Heart right ventricle (tissue), 16 donors: ENCODE measurements around the gene FAM83E. TPM values are rescaled to one million over a fixed set of nuclear protein-coding genes. Genes with fewer than 3 reads are reported as not detected.

Source experiments
- ATAC-seq, 8 donors: fragments of 200-7000 bp; cut with Tn5 transposase; one replicate each; pipeline ENCODE4 v1.9.1; 2020; ENCODE audit warnings: mild to moderate bottlenecking in 8 of 8, moderate library complexity in 8 of 8, moderate number of reproducible peaks in 1 of 8
- DNase-seq, 2 donors: peaks; one replicate each; pipeline ENCODE4 v3.0.0-alpha.2; 2020
- H3K27ac ChIP-seq, 10 donors: fragments of 200-600 bp; sonication (generic) in 2 of 10; one replicate each; pipeline versions ENCODE4 v1.5.0 to v1.8.0; 2020 to 2022; ENCODE audit warnings: mild to moderate bottlenecking in 3 of 10
- H3K27me3 ChIP-seq, 7 donors: fragments of 200-600 bp; one replicate each; pipeline ENCODE4 v1.8.0; 2021 to 2022; ENCODE audit warnings: mild to moderate bottlenecking in 2 of 7
- H3K36me3 ChIP-seq, 9 donors: fragments of 200-600 bp; sonication (generic) in 1 of 9; one replicate each; pipeline versions ENCODE4 v1.5.0 to v1.8.0; 2020 to 2022; ENCODE audit warnings: mild to moderate bottlenecking in 2 of 9
- H3K4me1 ChIP-seq, 9 donors: fragments of 200-600 bp; sonication (generic) in 1 of 9; one replicate each; pipeline versions ENCODE4 v1.5.0 to v1.8.0; 2020 to 2022; ENCODE audit warnings: mild to moderate bottlenecking in 4 of 9
- H3K4me3 ChIP-seq, 10 donors: fragments of 200-600 bp; sonication (generic) in 2 of 10; one replicate each; pipeline versions ENCODE4 v1.5.0 to v1.8.0; 2020 to 2022; ENCODE audit warnings: mild to moderate bottlenecking in 7 of 10, moderate library complexity in 2 of 10
- H3K9me3 ChIP-seq, 11 donors: fragments of 200-600 bp in 10 of 11; sonication (generic) in 2 of 11; one replicate each; pipeline versions ENCODE4 v1.5.0 to v1.8.0; 2013 to 2022; ENCODE audit warnings: mild to moderate bottlenecking in 2 of 11, control low read depth in 1 of 11, moderate library complexity in 1 of 11
- CTCF ChIP-seq, 9 donors: fragments of 200-600 bp; sonication (generic) in 2 of 9; IDR thresholded peaks; one replicate each; pipeline versions ENCODE4 v1.5.0 to v1.8.0; 2021 to 2022; ENCODE audit warnings: antibody characterized with exemption in 9 of 9, mild to moderate bottlenecking in 5 of 9, moderate library complexity in 1 of 9
- WGBS, 2 donors: extraction: QIAGEN DNeasy Blood & Tissue Kit; methylation state at CpG; one replicate each; pipeline ENCODE4 v1.1.7; 2013; ENCODE audit warnings: inconsistent platforms in 1 of 2; 5-methylcytosine and 5-hydroxymethylcytosine counted together
- intact Hi-C, 10 donors: fragments of 100-400 bp; cut with DNase I; formaldehyde crosslinking; loops; one replicate each; pipeline versions ENCODE4 v1.11.1 to v1.14.2; 2022
- polyA plus RNA-seq, 2 donors: library from polyadenylated mRNA; stranded (reverse); fragments of 200-250 nt; gene quantifications; one replicate each; pipeline ENCODE4 v1.2.3, GENCODE V29; 2013
- total RNA-seq, 10 donors: library from RNA; stranded (reverse); fragmentation: NEBNext Ultra II Directional in 3 of 10; extraction: Animal tissue kit (Norgen Biotek cat#: 25700) in 3 of 10; gene quantifications; one replicate each; pipeline versions ENCODE4 v1.2.1 to v1.2.4, GENCODE V29; 2021 to 2023
- donor health status: Arrhythmogenic right ventricular cardiomyopathy.
- donor health status: ischemic (EF 13 %, LVEDD 7.1; RV severe dilation, severe dysfunction).
- donor health status: healthy with polysubstance abuse.
- donor health status: DM: no; HTN: yes; CAD: no.
- donor health status: DM: no; HTN: no; CAD: no.
- donor health status: ischemic (EF 25% LVEDD 6.9; RV normal size, moderate dysfunction).
- donor health status: ischemic (EF 25% LVEDD 5.7; RV mildly dilated, moderate dysfunction).
- donor health status: healthy.
- donor health status: DM: yes; HTN: yes; CAD: no.
- donor health status: Ischemic cardiomyopathy.
- donor health status: ischemic (EF 35%, LVEDD 5.7; RV mildly dilated, moderate dysfunction).
- donor health status: nonischemic (EF 11% LVEDD 7.7; RV severe dilation, severe dysfunction).
- donor health status: DM: yes; HTN: yes; CAD: no.
- donor health status: PGD.
- donor health status: ischemic (EF 29% LVEDD 5.4; RV normal size, mild dysfunction).
- donor health status: nonischemic (EF 23%, LVEDD 6.1; RV moderate dilation, normal function).

FAM83E gene
- total and polyA plus RNA-seq, 12 donors: 0.01 TPM; not detected in 11

- WGBS, 2 donors: 30 to 31% methylated on average over 6 of the region's 6 CpGs
- Histone ChIP-seq H3K27me3 (no peaks in the 10 kb centered on the region), H3K27ac (peak overlapping the region; percentile 64 to 93 (median 88)), H3K4me1 (peaks cover 18 to 66% (median 39%) of the 10 kb centered on the region in 9 donors), H3K4me3 (peak overlapping the region; percentile 26 to 95 (median 78)), H3K36me3 (peaks cover 0 to 36% (median 22%) of the 10 kb centered on the region in 9 donors), H3K9me3 (no peaks in the 10 kb centered on the region)
- DNase-seq: no peak
- ATAC-seq: no peak
- TF ChIP-seq CTCF (IDR thresholded peaks at IDR 0.05): no peak
- intact Hi-C loops: no loop called here
Measured at GRCh38 chr19:48619692-48620585, 5.1 kb upstream of the FAM83E start.

GRCh38 chr19:48618916-48619691 lies 4.2 kb upstream of the FAM83E start, which contains the start of the genes RPL18 and SPHK2:
Gene RPL18, minus strand, starts transcription at chr19:48619178. Its CDS starts 35 bp downstream, at chr19:48619143.
Gene SPHK2, plus strand, starts transcription at chr19:48619506. Its CDS starts 1,009 bp downstream, at chr19:48620515.
- peak; percentile 97 to 98 for DNase-seq
- intact Hi-C loops: loop anchor here in 1 of 10 donors (1.0 kb wide), 1 partner anchor 30 kb away; no protein-coding TSS in a partner anchor

GRCh38 chr19:48618278-48618915 lies 3.5 kb upstream of the FAM83E start:
- 1 to 2% methylated on average over 18 of the region's 18 CpGs for WGBS, 2 donors
- H3K27ac ChIP-seq: peak overlapping the region; percentile 53 to 92 (median 88)
- H3K4me3 ChIP-seq: peak overlapping the region; percentile 74 to 95 (median 81)
- H3K27me3 ChIP-seq: no peaks in the 10 kb centered on the region
- intact Hi-C loops: loop anchor here in 1 of 10 donors (1.0 kb wide), 1 partner anchor 29 kb away; no protein-coding TSS in a partner anchor
- peaks cover 0 to 39% (median 22%) of the 10 kb centered on the region in 9 donors for H3K36me3 ChIP-seq
- TF ChIP-seq CTCF (IDR thresholded peaks at IDR 0.05): no peak
- ATAC-seq (no peak), DNase-seq (no peak)
- H3K9me3 ChIP-seq: no peaks in the 10 kb centered on the region
- peaks cover 14 to 53% (median 33%) of the 10 kb centered on the region in 9 donors for H3K4me1 ChIP-seq

More at GRCh38 chr19:48618916-48619691, 4.2 kb upstream of the FAM83E start, which contains the start of the genes RPL18 and SPHK2:
- H3K4me3 ChIP-seq: peak within 1 kb of the TSS; percentile 74 to 95 (median 81)
- no peaks in the 10 kb centered on the region for H3K27me3 ChIP-seq
- 0% methylated on average over 69 of the region's 69 CpGs for WGBS, 2 donors
- no peaks in the 10 kb centered on the region for H3K9me3 ChIP-seq
- H3K27ac ChIP-seq: peak within 1 kb of the TSS; percentile 64 to 93 (median 88)
- ATAC-seq: peak; percentile 90 to 95 (median 93)
- peaks cover 18 to 60% (median 37%) of the 10 kb centered on the region in 9 donors for H3K4me1 ChIP-seq
- TF ChIP-seq CTCF (IDR thresholded peaks at IDR 0.05): peak in 1 of 9 donors; percentile 9
- H3K36me3 ChIP-seq: peaks cover 0 to 39% (median 22%) of the 10 kb centered on the region in 9 donors
